ENCODE measurements around the gene PRIM1.

DNA sequence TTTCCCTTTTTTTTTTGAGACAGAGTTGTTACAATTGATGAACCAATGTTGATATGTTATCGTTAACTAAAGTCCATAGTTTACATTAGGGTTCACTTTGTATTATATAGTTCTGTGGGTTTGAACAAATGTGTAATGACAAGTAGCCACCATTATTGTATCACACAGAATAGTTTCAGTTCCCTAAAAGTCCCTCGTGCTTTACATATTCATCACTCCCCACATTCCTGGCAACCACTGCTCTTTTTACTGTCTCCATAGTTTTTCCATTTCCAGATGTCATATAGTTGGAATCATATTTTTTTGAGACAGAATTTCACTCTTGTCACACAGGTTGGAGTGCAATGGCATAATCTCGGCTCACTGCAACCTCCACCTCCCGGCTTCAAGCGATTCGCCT, 23.5 kb upstream of the PRIM1 start:
- TF ChIP-seq RAD21 (conservative IDR thresholded peaks at IDR 0.05 in 1 of 2, IDR thresholded peaks at IDR 0.05 in 1 of 2) (no peak), POLR2A (IDR thresholded peaks at IDR 0.05; ENCODE audit: low read length) (no peak), E2F6 (IDR thresholded peaks at IDR 0.05; ENCODE audit: borderline replicate concordance, low read depth) (no peak), EP300 (IDR thresholded peaks at IDR 0.05) (no peak), CTCF (IDR thresholded peaks at IDR 0.05) (no peak), MAZ (IDR thresholded peaks at IDR 0.05; ENCODE audit: borderline replicate concordance, low read depth, low read length) (no peak), ESRRA (IDR thresholded peaks at IDR 0.05; ENCODE audit: borderline replicate concordance, low read length) (no peak), HOXA7 (CRISPR knock-in tag; IDR thresholded peaks at IDR 0.05) (no peak)
- TF ChIP-seq, protein P1, sequence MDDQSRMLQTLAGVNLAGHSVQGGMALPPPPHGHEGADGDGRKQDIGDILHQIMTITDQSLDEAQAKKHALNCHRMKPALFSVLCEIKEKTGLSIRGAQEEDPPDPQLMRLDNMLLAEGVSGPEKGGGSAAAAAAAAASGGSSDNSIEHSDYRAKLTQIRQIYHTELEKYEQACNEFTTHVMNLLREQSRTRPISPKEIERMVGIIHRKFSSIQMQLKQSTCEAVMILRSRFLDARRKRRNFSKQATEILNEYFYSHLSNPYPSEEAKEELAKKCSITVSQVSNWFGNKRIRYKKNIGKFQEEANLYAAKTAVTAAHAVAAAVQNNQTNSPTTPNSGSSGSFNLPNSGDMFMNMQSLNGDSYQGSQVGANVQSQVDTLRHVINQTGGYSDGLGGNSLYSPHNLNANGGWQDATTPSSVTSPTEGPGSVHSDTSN (IDR thresholded peaks at IDR 0.05) = no peak

Data from A549 (cell line).